Activated CD8-positive, alpha-beta memory T cell treated with anti-CD3 and anti-CD28 coated beads for 48 hours (primary cell): Measurements from ENCODE around the gene HMGXB3.
"Not testable (repeated sequence)": the region's sequence is repeated elsewhere in the genome, so short reads cannot be mapped to it uniquely, and the experiment has no call there.

Experiments
- DNase-seq, 3 experiments: peaks; one replicate each; pipeline ENCODE4 v3.0.0-alpha.2; 2020; ENCODE audit warnings: low read depth in 2 of 3, low spot score in 2 of 3

HMGXB3 gene

DNA sequence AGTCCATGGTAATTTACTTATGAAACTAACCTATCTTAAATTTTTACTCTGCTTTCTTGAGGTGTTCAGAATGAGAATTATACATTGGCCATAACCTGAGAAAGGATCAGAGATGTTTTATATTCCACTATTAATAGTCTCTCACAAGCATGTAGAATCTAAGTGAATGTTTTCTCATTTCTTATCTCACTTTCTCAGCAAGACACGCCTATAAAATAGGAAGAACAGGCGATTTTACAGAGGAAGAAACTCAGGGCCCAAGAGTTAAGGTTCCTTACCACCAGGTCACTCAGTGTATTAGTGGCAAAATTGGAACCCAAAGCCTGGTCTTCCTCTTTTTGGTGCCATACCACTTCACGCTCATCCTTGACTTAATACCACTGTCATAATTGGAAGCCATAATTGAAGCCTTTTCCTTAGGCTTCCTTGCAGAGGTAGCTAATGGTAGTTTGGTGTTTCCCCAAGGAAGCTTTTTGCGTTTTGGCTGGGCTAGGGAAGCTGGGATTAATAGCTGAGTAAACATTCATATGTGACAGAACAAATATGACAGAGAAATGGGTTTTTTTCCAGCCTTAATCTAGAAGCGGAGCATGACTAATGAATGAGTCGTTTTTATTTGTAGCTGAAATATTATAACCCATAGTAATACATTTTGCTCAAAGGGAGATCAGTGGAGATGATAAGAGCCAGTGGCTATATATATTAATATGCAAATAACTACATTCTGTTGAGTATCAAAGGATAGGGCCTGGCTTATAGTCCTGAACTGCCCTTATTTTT, 16.9 kb downstream of the HMGXB3 start:
- DNase-seq = no peak

- DNase-seq = no peak
Observed at GRCh38 chr5:150020249-150020648, 19.7 kb downstream of the HMGXB3 start.

GRCh38 chr5:150021491-150022157, 21.1 kb downstream of the HMGXB3 start:
- no peak for DNase-seq

GRCh38 chr5:150022158-150022531, 21.6 kb downstream of the HMGXB3 start:
- DNase-seq = no peak

- DNase-seq = no peak
Observed at GRCh38 chr5:150022681-150023080, 22.1 kb downstream of the HMGXB3 start.

GRCh38 chr5:150023136-150023535, 22.6 kb downstream of the HMGXB3 start:
- no peak for DNase-seq

GRCh38 chr5:150024346-150024984, 23.9 kb downstream of the HMGXB3 start:
- DNase-seq = no peak

GRCh38 chr5:150026682-150027172, 26.2 kb downstream of the HMGXB3 start:
- no peak for DNase-seq

GRCh38 chr5:150028047-150028446, 27.5 kb downstream of the HMGXB3 start:
- not testable (repeated sequence) for DNase-seq

- DNase-seq = no peak
Observed at GRCh38 chr5:150033334-150033733, 32.8 kb downstream of the HMGXB3 start.

- no peak for DNase-seq
Observed at GRCh38 chr5:150034662-150035061, 34.1 kb downstream of the HMGXB3 start.

DNA sequence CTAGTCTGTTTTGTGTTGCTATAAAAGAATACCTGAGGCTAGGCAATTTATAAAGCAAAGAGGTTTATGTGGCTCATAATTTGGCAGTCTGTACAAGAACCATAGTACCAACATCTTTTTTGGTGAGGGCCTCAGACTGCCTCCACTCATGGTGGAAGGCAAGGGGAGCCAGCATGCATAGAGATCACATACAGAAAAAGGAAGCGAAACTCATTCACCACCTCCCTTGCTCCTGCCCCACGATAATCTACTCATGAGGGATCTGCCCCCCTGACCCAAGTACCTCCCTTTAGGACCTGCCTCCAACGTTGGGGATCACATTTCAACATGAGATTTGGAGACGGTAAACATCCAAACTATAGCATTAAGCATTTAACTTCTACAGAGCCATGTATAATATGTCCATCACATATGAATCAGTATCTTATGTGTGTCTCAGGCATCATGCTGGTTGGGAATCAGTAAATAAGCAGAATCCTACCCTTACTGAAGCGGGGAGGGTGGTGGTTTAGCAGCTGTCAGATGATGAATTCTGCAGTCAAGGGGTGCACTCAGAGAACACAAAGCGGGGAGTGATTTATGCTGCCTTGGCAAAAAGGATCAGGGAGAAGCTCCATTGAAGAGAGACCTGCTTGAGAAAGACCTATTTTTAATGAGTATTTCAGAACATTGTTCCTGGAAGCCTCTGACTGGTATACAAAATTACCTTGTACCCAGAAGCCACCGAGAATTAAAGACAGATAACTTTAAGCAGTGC, 34.8 kb downstream of the HMGXB3 start:
- DNase-seq = no peak

DNA sequence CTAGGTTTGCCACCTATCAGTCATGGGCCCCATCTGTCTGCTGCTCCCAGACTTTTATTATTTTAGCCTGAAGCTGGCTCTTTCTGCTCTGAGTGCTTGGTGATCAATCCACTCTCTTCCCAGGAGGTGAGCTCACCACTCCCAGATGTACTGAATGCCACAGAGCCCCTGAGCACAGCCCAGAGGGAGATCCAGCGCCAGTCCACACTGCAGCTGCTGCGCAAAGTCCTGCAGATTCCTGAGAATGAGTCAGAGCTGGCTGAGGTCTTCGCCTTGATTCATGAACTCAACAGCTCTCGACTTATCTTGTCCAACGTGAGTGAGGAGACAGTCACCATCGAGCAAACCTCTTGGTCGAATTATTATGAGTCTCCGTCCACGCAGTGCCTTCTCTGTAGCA, 36.0 kb downstream of the HMGXB3 start:
- no peak for DNase-seq

DNA sequence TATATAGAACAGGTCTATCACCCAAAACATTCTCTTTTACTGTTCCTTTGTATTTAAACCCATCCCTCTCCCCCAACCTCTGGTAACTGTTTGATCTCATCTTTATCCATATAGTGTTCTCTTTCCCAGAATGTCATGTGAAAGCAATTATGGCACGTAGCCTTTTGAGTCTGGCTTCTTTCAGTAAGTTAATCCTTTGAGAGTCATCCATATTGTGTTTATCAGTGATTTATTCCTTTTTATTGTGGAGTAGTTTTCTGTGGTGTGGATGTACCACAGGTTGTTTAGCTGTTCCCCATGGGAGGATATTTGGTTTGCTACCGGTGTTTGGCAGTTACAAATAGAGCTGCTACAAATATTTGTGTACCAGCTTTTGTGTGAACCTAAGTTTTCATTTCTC, 38.0 kb downstream of the HMGXB3 start:
- no peak for DNase-seq

DNA sequence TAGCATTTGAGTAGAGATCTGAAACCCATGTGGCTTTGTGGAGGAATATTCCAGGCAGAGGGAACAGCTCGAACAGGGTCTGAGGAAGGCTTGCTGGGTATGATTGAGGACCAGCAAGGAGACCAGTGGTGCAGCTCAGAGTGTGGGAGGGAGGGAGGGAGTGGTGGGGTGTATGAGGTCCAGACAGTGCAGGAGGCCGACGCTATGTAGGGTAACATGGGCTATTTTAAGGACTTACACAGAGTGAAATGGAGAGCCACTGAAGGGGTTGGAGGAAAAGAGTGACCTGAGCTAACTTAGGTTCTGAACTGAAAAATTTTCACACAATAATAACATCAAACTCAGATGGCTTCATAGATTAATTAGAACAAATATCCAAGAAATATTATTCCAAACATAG, 41.9 kb downstream of the HMGXB3 start:
- DNase-seq = no peak

- no peak for DNase-seq
Observed at GRCh38 chr5:150043657-150044328, 43.3 kb downstream of the HMGXB3 start.

- DNase-seq = no peak
Observed at GRCh38 chr5:150044329-150044681, 43.8 kb downstream of the HMGXB3 start.

- no peak for DNase-seq
Observed at GRCh38 chr5:150044712-150045111, 44.2 kb downstream of the HMGXB3 start.

DNA sequence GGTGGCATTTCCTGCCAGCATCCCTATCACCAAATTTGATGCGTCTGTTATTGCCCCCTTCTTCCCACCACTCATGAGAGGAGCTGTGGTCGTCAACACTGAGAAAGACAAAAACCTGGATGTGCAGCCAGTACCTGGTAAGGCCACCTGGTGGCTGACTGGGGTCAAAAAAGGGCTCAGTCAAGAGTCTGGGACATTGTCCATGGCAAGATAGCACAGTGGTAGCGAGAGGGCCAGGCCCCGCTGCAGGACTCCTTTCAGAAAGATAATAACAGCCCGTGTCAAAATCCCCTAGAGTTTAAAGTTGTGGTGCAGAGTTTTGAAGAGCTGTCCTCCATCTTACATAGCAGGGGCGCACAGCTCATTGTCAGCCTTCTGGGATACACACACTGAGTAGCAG, 45.0 kb downstream of the HMGXB3 start:
- no peak for DNase-seq

- DNase-seq = no peak
Observed at GRCh38 chr5:150046031-150046430, 45.5 kb downstream of the HMGXB3 start.
